D721Med (cell line): ENCODE results near the gene SDK1.
"Not testable (repeated sequence)": the region's sequence is repeated elsewhere in the genome, so short reads cannot be mapped to it uniquely, and the experiment has no call there.

Source experiments
- DNase-seq: peaks from one replicate; pipeline ENCODE4 v3.0.0; 2011; ENCODE audit warnings: low spot score; ENCODE audit not compliant: insufficient read length
- FAIRE-seq: peaks from 2 replicates; lab custom pipeline; 2011; peaks lifted over from hg19 to GRCh38; lab: Jason Lieb, UNC
- TF ChIP-seq, protein P1 (sequence below): IDR thresholded peaks from 2 replicates; pipeline ENCODE4 v1.5.1; 2012; ENCODE audit warnings: mild to moderate bottlenecking, control low read depth; ENCODE audit not compliant: insufficient read depth; ENCODE audit errors: missing control alignments

SDK1 gene

DNA sequence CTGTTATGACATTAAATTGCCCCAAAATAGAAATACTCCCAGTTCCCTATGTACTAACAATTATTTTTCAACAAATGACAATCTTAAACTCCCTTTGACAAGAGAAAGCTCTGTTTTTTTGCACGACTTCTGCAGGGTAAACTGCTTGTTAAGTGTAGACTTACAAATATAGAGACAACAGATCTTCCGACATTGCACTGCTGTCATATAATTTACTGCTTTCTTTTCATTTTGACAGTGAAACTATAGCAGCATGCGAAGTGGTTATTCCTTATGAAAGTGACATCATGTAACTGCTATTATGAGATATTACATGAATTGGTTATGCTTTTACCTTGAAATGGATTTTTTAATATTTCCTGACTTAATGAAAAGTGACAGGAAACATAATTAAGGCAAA, 659.9 kb downstream of the SDK1 start:
- FAIRE-seq, result no peak
- DNase-seq, result no peak
- TF ChIP-seq, protein P1, sequence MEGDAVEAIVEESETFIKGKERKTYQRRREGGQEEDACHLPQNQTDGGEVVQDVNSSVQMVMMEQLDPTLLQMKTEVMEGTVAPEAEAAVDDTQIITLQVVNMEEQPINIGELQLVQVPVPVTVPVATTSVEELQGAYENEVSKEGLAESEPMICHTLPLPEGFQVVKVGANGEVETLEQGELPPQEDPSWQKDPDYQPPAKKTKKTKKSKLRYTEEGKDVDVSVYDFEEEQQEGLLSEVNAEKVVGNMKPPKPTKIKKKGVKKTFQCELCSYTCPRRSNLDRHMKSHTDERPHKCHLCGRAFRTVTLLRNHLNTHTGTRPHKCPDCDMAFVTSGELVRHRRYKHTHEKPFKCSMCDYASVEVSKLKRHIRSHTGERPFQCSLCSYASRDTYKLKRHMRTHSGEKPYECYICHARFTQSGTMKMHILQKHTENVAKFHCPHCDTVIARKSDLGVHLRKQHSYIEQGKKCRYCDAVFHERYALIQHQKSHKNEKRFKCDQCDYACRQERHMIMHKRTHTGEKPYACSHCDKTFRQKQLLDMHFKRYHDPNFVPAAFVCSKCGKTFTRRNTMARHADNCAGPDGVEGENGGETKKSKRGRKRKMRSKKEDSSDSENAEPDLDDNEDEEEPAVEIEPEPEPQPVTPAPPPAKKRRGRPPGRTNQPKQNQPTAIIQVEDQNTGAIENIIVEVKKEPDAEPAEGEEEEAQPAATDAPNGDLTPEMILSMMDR, result no peak

DNA sequence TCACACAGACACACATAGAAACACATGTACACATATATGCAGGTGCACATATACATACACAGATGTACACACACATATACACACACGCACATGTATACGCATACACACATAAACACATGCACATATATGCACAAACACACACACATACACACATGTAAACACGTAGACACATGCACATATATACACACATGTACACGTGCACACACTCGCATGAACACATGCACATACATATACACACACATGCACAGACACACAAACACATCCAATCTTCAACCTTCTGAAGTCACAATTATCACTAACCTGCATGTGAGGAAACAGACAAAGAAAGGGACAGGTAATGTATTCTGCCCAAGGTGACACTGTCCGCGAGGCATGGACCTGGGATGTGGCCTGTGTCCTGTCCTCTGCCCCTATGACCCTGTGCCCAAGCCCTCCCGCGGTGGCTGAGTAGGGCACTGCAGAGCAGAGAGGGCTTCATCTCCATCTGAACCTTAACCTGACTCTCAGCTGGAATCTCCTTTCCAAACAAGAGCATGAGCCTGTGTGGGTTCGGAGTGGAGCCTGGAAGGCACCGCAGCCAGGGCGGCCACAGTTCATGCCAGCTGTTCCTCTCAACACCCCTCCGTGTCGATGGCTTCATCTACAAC, 660.9 kb downstream of the SDK1 start:
- no peak for FAIRE-seq

DNA sequence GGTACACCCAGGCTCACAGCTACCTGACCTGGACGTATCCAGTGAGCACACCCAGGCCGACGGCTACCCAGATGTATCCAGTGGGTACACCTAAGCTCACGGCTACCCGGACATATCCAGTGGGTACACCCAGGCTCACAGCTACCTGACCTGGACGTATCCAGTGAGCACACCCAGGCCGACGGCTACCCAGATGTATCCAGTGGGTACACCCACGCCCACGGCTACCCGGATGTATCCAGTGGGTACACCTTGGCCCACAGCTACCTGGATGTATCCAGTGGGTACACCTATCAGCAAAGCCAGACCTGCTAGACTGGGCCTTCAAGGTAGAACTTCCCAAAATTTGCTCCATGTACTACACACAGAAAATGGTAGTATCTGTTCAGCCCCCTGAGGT, 662.7 kb downstream of the SDK1 start:
- not testable (repeated sequence) for DNase-seq, FAIRE-seq

More for the DNA sequence above, 660.9 kb downstream of the SDK1 start:
- DNase-seq, result no peak
- TF ChIP-seq, protein P1, result no peak

DNA sequence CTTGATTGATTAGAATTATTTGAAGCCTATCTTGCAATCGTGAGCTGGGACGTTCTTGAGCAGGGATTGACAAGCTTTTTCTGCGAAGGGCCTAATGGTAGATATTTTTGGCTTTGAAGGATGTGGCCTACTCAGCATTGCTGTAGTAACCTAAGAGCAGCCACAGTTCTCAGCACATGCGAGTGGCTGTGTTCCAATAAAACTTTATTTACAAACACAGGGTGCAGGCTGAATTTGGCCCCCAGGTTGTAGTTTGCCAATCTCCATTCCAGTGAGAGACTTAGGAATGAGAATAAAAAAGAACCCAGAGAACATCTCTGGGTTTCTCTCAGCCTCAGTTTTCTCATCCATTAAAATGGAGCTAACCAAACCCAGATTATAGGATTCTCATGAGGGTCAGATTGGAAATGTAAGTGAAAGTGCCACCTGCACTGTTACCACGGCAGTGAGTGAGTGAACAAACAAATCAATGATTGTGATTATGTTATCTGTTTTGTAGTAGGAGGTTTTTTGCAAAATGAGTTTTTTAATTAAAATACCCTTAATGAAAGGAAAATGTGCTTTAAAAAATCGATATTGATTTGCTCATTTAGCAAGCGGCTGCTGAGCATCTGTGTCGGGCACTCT, 664.0 kb downstream of the SDK1 start:
- DNase-seq, result no peak
- TF ChIP-seq, protein P1, result no peak
- FAIRE-seq, result no peak

DNA sequence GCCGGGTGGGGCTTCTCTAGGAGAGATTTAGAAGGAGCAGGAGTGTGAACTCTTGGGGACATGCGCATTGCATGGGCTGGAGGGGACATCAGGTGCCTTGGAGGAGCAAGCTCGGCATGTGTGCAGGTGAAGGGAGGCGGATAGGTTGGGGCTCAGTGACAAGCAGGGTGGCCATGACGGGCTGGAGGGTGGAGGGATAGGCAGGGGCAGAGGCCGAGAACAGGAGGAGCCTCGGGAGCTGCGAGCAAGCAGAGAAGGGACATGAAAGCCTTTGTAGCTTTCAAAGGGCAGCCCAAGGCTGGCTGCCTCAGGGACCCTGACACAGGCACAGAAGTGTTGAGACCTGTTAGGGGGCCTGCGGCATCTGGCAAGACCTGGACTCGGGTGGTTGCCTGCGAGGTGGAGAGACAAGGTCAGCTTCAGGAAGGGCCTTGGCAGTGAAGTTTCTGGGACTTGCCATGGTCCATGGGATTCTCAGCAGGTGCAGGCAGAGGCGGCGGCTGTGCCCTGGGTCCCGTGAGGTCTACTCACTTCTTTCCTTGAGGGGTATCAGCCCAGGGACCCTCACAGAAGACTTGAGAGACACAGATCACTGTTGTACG, 664.8 kb downstream of the SDK1 start:
- FAIRE-seq (no peak), DNase-seq (no peak)
- TF ChIP-seq, protein P1, result no peak

DNA sequence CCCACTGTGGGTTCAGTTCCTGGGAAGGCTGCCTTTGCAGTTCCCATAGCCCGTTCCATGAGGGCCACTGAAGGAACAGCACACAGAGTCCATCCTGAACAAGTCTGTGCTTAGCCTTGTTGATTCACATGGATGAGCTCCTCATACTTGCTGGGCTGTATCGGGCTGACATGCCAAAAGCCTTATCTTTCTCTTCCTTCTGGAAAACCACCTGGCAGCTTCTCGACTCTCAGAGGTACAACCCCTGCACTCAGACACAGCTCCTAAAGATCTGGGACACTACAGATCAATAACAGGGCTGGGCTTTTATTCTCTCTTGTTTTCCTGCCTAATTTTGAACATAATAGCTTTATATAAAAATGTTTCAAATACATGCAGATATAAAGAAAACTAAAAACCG, 667.2 kb downstream of the SDK1 start:
- TF ChIP-seq, protein P1, result no peak
- FAIRE-seq (no peak), DNase-seq (no peak)

DNA sequence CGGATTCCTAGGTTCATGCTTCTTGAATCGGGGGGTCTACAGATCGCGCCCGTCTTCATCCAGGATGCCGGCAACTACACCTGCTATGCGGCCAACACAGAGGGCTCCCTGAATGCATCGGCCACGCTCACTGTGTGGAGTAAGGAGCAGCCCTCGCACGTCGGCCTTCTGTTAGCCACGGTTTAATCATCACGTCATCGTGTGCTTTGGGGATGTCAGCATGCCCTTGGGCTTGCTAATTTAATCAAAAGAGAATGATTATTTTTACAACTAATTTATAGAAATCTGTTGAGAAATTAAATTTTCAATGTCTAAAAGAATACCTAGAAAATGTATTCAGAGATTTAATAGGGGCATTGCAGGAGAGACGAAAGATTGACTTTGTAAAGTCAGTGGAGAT, 668.2 kb downstream of the SDK1 start:
- FAIRE-seq (no peak), DNase-seq (no peak)
- TF ChIP-seq, protein P1, result no peak
